Kidney (tissue), 14 donors: ENCODE measurements around the gene CELF1. TPM values are rescaled to one million over a fixed set of nuclear protein-coding genes. Genes with fewer than 3 reads are reported as not detected.

Experiments used
- DNase-seq, 5 donors: peaks; one replicate each; pipeline ENCODE4 v3.0.0-alpha.2; 2013 to 2020
- FAIRE-seq: peaks from 2 replicates; lab custom pipeline; 2012; peaks lifted over from hg19 to GRCh38; lab: Jason Lieb, UNC
- H3K27ac ChIP-seq, 2 donors: one replicate each; pipeline ENCODE4 v1.7.0; 2013; ENCODE audit warnings: low read depth in 2 of 2, low read length in 2 of 2, inconsistent platforms in 1 of 2
- H3K27me3 ChIP-seq: one replicate; pipeline ENCODE4 v1.7.1; 2013; ENCODE audit warnings: low read length, inconsistent platforms; ENCODE audit not compliant: control insufficient read depth, insufficient read depth
- H3K36me3 ChIP-seq, 3 donors: one replicate each; pipeline versions ENCODE4 v1.7.0 to v1.7.1; 2013; ENCODE audit warnings: low read length in 3 of 3, control low read depth in 1 of 3, inconsistent platforms in 1 of 3; ENCODE audit not compliant: insufficient read depth in 3 of 3, control insufficient read depth in 2 of 3
- H3K4me1 ChIP-seq, 3 donors: one replicate each; pipeline versions ENCODE4 v1.7.0 to v1.7.1; 2013; ENCODE audit warnings: low read length in 3 of 3, inconsistent platforms in 1 of 3, low read depth in 1 of 3; ENCODE audit not compliant: control insufficient read depth in 2 of 3, insufficient read depth in 2 of 3
- H3K4me3 ChIP-seq, 3 donors: one replicate each; pipeline versions ENCODE4 v1.7.0 to v1.8.1; 2013; ENCODE audit warnings: low read length in 3 of 3, control low read depth in 1 of 3, inconsistent platforms in 1 of 3
- H3K9ac ChIP-seq, 3 donors: one replicate each; pipeline versions ENCODE4 v1.7.0 to v1.7.1; 2013; ENCODE audit warnings: low read length in 3 of 3, control low read depth in 1 of 3, inconsistent platforms in 1 of 3
- H3K9me3 ChIP-seq, 3 donors: one replicate each; pipeline versions ENCODE4 v1.7.0 to v1.7.1; 2013; ENCODE audit warnings: low read length in 3 of 3, control low read depth in 1 of 3, inconsistent platforms in 1 of 3; ENCODE audit not compliant: control insufficient read depth in 2 of 3, insufficient read depth in 1 of 3
- intact Hi-C: fragments of 100-400 bp; cut with DNase I; formaldehyde crosslinking; loops from one replicate; pipeline ENCODE4 v1.11.1; 2022
- polyA plus RNA-seq: library from polyadenylated mRNA; stranded (reverse); fragments of 350-450 nt; fragmentation: Illumina TruSeq; extraction: RNeasy Lipid Tissue Mini Kit (QIAGEN cat#74804); gene quantifications from one replicate; pipeline ENCODE4 v1.2.3, GENCODE V29; 2014; ENCODE audit warnings: low read depth, low replicate concordance; ENCODE audit not compliant: insufficient read depth
- total RNA-seq: library from RNA; stranded (reverse); fragmentation: NEBNext Ultra II Directional; extraction: Animal tissue kit (Norgen Biotek cat#: 25700); gene quantifications from one replicate; pipeline ENCODE4 v1.2.1, GENCODE V29; 2021
- TF ChIP-seq, protein P1 (sequence below): IDR thresholded peaks from 3 replicates; pipeline ENCODE4 v1.5.1; 2012; ENCODE audit warnings: mild to moderate bottlenecking, moderate library complexity, borderline replicate concordance; ENCODE audit not compliant: insufficient read depth; ENCODE audit errors: extremely low read depth
- donor health status: control.
- donor health status: control.
- donor health status: control.
- donor health status: control.
- donor health status: control.
- donor health status: DM: yes; HTN: yes; CAD: no.
- donor health status: Normal renal cell carcinoma (clear cell type).

CELF1 gene
- total and polyA plus RNA-seq, 2 donors from 2014 or later = 30.8 to 115 TPM

DNA sequence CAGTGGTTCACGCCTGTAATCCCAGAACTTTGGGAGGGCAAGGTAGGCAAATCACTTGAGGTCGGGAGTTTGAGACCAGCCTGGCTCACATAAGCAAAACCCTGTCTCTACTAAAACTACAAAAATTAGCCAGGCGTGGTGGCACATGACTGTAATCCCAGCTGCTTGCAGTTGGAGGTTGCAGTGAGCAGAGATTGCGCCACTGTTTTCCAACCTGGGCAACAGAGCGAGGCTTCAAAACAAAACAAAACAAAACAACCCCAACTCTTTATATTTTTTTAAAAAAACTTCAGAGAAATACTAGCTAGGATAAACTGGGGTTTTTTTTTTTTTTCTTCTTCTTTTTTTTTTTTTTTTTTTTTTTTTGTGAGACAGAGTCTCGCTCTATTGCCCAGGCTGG lies 72.2 kb downstream of the CELF1 start:
- TF ChIP-seq, protein P1, sequence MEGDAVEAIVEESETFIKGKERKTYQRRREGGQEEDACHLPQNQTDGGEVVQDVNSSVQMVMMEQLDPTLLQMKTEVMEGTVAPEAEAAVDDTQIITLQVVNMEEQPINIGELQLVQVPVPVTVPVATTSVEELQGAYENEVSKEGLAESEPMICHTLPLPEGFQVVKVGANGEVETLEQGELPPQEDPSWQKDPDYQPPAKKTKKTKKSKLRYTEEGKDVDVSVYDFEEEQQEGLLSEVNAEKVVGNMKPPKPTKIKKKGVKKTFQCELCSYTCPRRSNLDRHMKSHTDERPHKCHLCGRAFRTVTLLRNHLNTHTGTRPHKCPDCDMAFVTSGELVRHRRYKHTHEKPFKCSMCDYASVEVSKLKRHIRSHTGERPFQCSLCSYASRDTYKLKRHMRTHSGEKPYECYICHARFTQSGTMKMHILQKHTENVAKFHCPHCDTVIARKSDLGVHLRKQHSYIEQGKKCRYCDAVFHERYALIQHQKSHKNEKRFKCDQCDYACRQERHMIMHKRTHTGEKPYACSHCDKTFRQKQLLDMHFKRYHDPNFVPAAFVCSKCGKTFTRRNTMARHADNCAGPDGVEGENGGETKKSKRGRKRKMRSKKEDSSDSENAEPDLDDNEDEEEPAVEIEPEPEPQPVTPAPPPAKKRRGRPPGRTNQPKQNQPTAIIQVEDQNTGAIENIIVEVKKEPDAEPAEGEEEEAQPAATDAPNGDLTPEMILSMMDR = no peak
- DNase-seq (peak in 1 of 5 donors; percentile 8), FAIRE-seq (no peak)
- H3K4me3 ChIP-seq = no peak overlapping the region
- intact Hi-C loops = no loop called here
- H3K27ac ChIP-seq = no peak overlapping the region
- no peaks in the 10 kb centered on the region for H3K27me3 ChIP-seq
- H3K9ac ChIP-seq = no peak overlapping the region
- peaks cover 12 to 71% (median 46%) of the 10 kb centered on the region in 3 donors for H3K36me3 ChIP-seq
- H3K9me3 ChIP-seq = no peaks in the 10 kb centered on the region
- H3K4me1 ChIP-seq = no peaks in the 10 kb centered on the region

DNA sequence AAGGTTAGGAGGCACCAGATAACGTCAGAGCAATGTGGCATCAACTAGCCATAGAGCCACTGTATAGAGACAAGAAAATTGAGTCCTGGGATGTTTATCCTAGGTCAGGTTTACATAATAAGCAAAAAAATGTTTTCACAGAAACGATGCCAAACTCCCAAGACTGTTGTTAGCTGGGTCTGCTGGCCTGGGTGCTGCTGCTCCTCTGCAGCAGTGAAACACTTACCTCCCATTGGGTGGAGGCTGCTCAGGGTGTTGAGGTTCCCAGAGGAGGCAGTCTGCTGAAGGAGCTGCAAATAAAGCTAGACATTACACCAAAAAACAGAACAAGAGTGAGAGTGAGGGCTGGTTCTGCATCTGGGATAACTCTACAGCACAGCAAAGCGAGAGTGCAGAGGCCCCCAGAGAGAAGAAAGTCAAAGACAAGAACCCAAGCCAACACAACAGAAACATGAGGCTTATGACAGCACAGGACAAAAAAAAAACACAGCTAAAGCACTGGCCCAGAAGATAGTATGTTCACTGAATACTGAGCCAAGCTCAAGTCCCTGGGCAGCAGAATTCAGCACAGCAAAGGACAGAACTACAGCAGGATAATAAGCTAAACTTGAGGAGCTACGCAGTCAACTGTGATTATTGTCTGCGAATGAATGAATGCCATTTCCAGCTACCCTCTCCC lies 74.1 kb downstream of the CELF1 start:
- H3K9ac ChIP-seq = no peak overlapping the region
- TF ChIP-seq, protein P1 = no peak
- FAIRE-seq (no peak), DNase-seq (no peak)
- no peak overlapping the region for H3K4me3 ChIP-seq
- H3K9me3 ChIP-seq = no peaks in the 10 kb centered on the region
- no peaks in the 10 kb centered on the region for H3K4me1 ChIP-seq
- no peaks in the 10 kb centered on the region for H3K27me3 ChIP-seq
- peaks cover 12 to 71% (median 54%) of the 10 kb centered on the region in 3 donors for H3K36me3 ChIP-seq
- no peak overlapping the region for H3K27ac ChIP-seq
- intact Hi-C loops = no loop called here

DNA sequence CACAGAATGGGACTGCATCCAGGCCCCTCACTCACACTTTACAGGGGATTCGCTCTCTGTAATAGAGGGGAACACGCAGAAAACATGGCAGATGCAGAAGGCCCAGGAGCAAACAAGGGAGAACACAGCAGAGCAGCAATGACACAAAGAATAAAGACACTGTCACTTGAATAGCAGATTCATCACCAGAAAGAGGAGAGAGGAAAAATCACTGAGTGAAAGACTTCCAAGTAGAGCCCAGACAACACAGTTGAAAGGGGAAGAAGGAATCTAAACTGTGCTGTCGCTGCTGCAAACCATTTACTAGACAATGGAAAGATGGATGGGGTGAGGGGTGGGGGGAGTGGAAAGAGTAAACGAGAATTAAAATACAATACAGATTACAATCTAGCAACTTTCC lies 75.2 kb downstream of the CELF1 start:
- no peaks in the 10 kb centered on the region for H3K4me1 ChIP-seq
- DNase-seq = no peak
- FAIRE-seq = no peak
- intact Hi-C loops = no loop called here
- H3K27me3 ChIP-seq = no peaks in the 10 kb centered on the region
- no peak overlapping the region for H3K9ac ChIP-seq
- no peaks in the 10 kb centered on the region for H3K9me3 ChIP-seq
- no peak overlapping the region for H3K4me3 ChIP-seq
- H3K36me3 ChIP-seq = peaks cover 8 to 71% (median 53%) of the 10 kb centered on the region in 3 donors
- H3K27ac ChIP-seq = no peak overlapping the region
- TF ChIP-seq, protein P1 = no peak

DNA sequence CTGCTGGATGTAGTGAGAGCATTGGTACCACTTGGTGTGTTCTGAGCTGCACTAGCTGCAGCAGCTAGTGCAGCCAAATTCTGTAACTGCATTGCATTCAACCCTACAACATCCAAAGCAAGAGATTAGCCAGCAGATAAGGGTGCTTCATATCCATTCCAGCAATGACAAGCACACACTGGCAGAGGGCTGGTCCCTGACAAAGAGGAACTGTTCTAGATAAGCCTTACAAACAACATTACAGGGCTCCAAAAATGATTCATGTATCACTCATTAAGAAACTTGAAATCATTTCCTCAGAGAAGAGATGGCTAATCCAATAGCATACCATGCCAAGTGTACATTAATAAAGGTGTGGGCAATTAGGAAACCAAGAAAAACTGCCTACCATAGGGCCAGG lies 75.6 kb downstream of the CELF1 start:
- Histone ChIP-seq H3K4me3 (no peak overlapping the region), H3K27me3 (no peaks in the 10 kb centered on the region), H3K9ac (no peak overlapping the region), H3K27ac (no peak overlapping the region), H3K9me3 (no peaks in the 10 kb centered on the region), H3K36me3 (peaks cover 5 to 71% (median 53%) of the 10 kb centered on the region in 3 donors), H3K4me1 (no peaks in the 10 kb centered on the region)
- FAIRE-seq (no peak), DNase-seq (no peak)
- TF ChIP-seq, protein P1 = no peak
- intact Hi-C loops = no loop called here
